ENCODE data around the gene ZBTB43. TPM values are rescaled to one million over a fixed set of nuclear protein-coding genes. Genes with fewer than 3 reads are reported as not detected.

ZBTB43 gene
- total and polyA plus RNA-seq, 2 of the 4 experiments (the other 2 are of a cell fraction): 4.5 to 15.1 TPM

DNA sequence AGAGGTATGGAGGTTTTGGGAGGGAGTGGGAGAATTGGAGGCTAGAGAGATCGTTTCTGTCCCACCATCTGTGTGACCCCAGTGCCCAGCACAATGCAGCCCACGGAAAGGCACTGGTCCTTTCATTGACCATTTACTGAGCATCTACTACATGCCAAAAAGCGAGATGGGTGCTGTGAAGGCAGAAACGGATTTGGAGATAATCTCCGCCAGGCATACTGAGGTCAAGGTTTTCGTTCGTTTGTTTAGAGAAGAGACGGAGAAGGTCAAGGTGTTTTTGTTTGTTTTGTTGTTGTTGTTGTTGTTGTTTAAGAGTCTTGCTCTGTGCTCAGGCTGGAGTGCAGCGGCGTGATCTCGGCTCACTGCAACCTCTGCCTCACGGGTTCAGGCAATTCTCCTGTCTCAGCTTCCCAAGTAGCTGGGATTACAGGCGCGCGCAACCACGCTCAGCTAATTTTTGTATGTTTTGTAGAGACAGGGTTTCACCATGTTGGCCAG lies 593 bp upstream of the ZBTB43 start:
- Histone ChIP-seq H2BK20ac (ENCODE audit: low read depth, low read length) (no peak overlapping the region; the same call in 1 of the 2 replicates), H3K4ac (ENCODE audit: low read depth, low read length) (peak overlapping the region; percentile 91), H3K9me3 (ENCODE audit: control insufficient read depth, insufficient read depth, low read length) (no peaks in the 10 kb centered on the region), H3K9me1 (ENCODE audit: insufficient read depth, low read length) (peaks cover 3% of the 10 kb centered on the region; the same call in 1 of the 2 replicates), H3K23ac (ENCODE audit: low read depth, low read length) (peak overlapping the region; percentile 77; the same call in 1 of the 2 replicates), H3K36me3 (ENCODE audit: control insufficient read depth, insufficient read depth, low read length) (no peaks in the 10 kb centered on the region), H3K14ac (replicated peaks; ENCODE audit: low read depth, low read length) (peak overlapping the region; percentile 96), H4K8ac (ENCODE audit: low read depth in 2 of 2, low read length in 2 of 2) (peak overlapping the region; percentile 97 to 100), H4K91ac (ENCODE audit: insufficient read depth, low read depth, low read length) (peak overlapping the region; percentile 80), H2BK120ac (ENCODE audit: low read depth, low read length) (peak overlapping the region; percentile 70), H3K4me2 (ENCODE audit: low read depth, low read length) (peak overlapping the region; percentile 77), H2AK9ac (replicated peaks; ENCODE audit: low read depth, low read length, poor library complexity) (peak overlapping the region; percentile 60), H3K4me1 (ENCODE audit: control insufficient read depth, insufficient read depth, low read length) (peaks cover 4% of the 10 kb centered on the region), H2AFZ (replicated peaks; ENCODE audit: low read length, poor library complexity) (peak overlapping the region; percentile 98), H2AK5ac (ENCODE audit: low read depth, low read length) (peak overlapping the region; percentile 20; the same call in 1 of the 2 replicates), H4K20me1 (ENCODE audit: insufficient read depth, low read length) (peaks cover 10% of the 10 kb centered on the region; the same call in 1 of the 2 replicates), H3K4me3 (ENCODE audit: insufficient read depth, low read depth, low read length) (peak overlapping the region; percentile 78), H2BK15ac (ENCODE audit: low read depth, low read length) (0 out of 3 replicates have a peak overlapping the region, but pooled peaks have one; percentile 35), H3K79me1 (ENCODE audit: low read depth in 1 of 2, low read length in 2 of 2) (peaks cover 9 to 19% of the 10 kb centered on the region in 2 experiments; a peak in 3 of 4 replicates), H3K9ac (ENCODE audit: low read depth, low read length) (peak overlapping the region; percentile 37; the same call in 1 of the 2 replicates), H3K56ac (ENCODE audit: extremely low read depth, insufficient read depth, low read length) (no peak overlapping the region; the same call in 1 of the 2 replicates), H2BK5ac (ENCODE audit: low read depth, low read length, poor library complexity, severe bottlenecking) (peak overlapping the region; percentile 9), H4K5ac (ENCODE audit: low read depth, low read length) (peak overlapping the region; percentile 97), H3K27me3 (ENCODE audit: control insufficient read depth, insufficient read depth, low read length) (no peaks in the 10 kb centered on the region), H3K18ac (ENCODE audit: low read depth, low read length) (peak overlapping the region; percentile 73), H3K27ac (ENCODE audit: insufficient read depth, low read length) (peak overlapping the region; percentile 53)
- no peak for DNase-seq
- BruUV-seq (replicated peaks): no TSS peak
- no peak for ATAC-seq (ENCODE audit: low read depth)
- in situ Hi-C loops (cut with MboI; ENCODE audit: low sequenced_read_pairs): no loop called here
- ChIA-PET CTCF (no interaction called here), POLR2A (ENCODE audit: unreplicated experiment) (interaction anchor here (1.5 kb wide), 1 partner anchor 11 kb away, joined by 5 read pairs; no protein-coding TSS in a partner anchor)
- dilution Hi-C loops (cut with HindIII; ENCODE audit: low sequenced_read_pairs, unreplicated experiment): no loop called here
- 100% methylated on average over 3 of the region's 16 CpGs for WGBS, 2 experiments (ENCODE audit: extremely low coverage in 2 of 2, insufficient read length in 1 of 2)
- intact Hi-C loops (cut with micrococcal nuclease): no loop called here
- TF ChIP-seq RCOR1 (IDR thresholded peaks at IDR 0.05; ENCODE audit: insufficient replicate concordance, low read length) (no peak), MAZ (IDR thresholded peaks at IDR 0.05; ENCODE audit: borderline replicate concordance, low read depth, low read length) (no peak), MXI1 (IDR thresholded peaks at IDR 0.05; ENCODE audit: borderline replicate concordance, low read depth, low read length) (no peak), CHD1 (IDR thresholded peaks at IDR 0.05; ENCODE audit: low read depth, low read length) (no peak), MAFK (IDR thresholded peaks at IDR 0.05; ENCODE audit: low read depth, low read length) (no peak), SMC3 (IDR thresholded peaks at IDR 0.05; ENCODE audit: low read depth, low read length) (no peak), FOS (IDR thresholded peaks at IDR 0.05; ENCODE audit: low read depth, low read length) (no peak), BHLHE40 (IDR thresholded peaks at IDR 0.05; ENCODE audit: low read depth, low read length) (no peak), CEBPB (IDR thresholded peaks at IDR 0.05; ENCODE audit: low read depth, low read length) (no peak), POLR2A (IDR thresholded peaks at IDR 0.05; ENCODE audit: low read depth, low read length) (no peak), RAD21 (IDR thresholded peaks at IDR 0.05; ENCODE audit: low read length) (no peak), NFE2L2 (IDR thresholded peaks at IDR 0.05; ENCODE audit: low read depth, low read length) (no peak), RFX5 (IDR thresholded peaks at IDR 0.05; ENCODE audit: low read depth, low read length) (no peak)
- TF ChIP-seq, protein P1, sequence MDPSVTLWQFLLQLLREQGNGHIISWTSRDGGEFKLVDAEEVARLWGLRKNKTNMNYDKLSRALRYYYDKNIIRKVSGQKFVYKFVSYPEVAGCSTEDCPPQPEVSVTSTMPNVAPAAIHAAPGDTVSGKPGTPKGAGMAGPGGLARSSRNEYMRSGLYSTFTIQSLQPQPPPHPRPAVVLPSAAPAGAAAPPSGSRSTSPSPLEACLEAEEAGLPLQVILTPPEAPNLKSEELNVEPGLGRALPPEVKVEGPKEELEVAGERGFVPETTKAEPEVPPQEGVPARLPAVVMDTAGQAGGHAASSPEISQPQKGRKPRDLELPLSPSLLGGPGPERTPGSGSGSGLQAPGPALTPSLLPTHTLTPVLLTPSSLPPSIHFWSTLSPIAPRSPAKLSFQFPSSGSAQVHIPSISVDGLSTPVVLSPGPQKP (IDR thresholded peaks at IDR 0.05; ENCODE audit: borderline replicate concordance, low read depth, low read length): no peak
- TF ChIP-seq, protein P2, sequence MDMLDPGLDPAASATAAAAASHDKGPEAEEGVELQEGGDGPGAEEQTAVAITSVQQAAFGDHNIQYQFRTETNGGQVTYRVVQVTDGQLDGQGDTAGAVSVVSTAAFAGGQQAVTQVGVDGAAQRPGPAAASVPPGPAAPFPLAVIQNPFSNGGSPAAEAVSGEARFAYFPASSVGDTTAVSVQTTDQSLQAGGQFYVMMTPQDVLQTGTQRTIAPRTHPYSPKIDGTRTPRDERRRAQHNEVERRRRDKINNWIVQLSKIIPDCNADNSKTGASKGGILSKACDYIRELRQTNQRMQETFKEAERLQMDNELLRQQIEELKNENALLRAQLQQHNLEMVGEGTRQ (IDR thresholded peaks at IDR 0.05; ENCODE audit: low read depth, low read length): no peak
- TF ChIP-seq, protein P3, sequence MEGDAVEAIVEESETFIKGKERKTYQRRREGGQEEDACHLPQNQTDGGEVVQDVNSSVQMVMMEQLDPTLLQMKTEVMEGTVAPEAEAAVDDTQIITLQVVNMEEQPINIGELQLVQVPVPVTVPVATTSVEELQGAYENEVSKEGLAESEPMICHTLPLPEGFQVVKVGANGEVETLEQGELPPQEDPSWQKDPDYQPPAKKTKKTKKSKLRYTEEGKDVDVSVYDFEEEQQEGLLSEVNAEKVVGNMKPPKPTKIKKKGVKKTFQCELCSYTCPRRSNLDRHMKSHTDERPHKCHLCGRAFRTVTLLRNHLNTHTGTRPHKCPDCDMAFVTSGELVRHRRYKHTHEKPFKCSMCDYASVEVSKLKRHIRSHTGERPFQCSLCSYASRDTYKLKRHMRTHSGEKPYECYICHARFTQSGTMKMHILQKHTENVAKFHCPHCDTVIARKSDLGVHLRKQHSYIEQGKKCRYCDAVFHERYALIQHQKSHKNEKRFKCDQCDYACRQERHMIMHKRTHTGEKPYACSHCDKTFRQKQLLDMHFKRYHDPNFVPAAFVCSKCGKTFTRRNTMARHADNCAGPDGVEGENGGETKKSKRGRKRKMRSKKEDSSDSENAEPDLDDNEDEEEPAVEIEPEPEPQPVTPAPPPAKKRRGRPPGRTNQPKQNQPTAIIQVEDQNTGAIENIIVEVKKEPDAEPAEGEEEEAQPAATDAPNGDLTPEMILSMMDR (conservative IDR thresholded peaks at IDR 0.05; ENCODE audit: low read depth, low read length): no peak

All from IMR-90 (cell line).